Keratinocyte (primary cell): ENCODE measurements around the gene SUSD4.

ENCODE experiments used
- EZH2 ChIP-seq: IDR thresholded peaks from one replicate; pipeline ENCODE4 v1.6.1; 2012; ENCODE audit warnings: inconsistent platforms, mild to moderate bottlenecking, low read length, moderate library complexity
- TF ChIP-seq, protein P1 (sequence below), 3 experiments: IDR thresholded peaks in 1 of 3; conservative IDR thresholded peaks in 1 of 3; optimal IDR thresholded peaks in 1 of 3; 2 replicates in 2 of 3; 3 replicates in 1 of 3; pipeline versions ENCODE3 to v1.5.1; 2011; ENCODE audit warnings: low read length in 3 of 3, mild to moderate bottlenecking in 3 of 3, moderate library complexity in 2 of 3, control low read depth in 1 of 3, inconsistent platforms in 1 of 3; ENCODE audit not compliant: insufficient read depth in 2 of 3; ENCODE audit errors: extremely low read depth in 1 of 3

DNA sequence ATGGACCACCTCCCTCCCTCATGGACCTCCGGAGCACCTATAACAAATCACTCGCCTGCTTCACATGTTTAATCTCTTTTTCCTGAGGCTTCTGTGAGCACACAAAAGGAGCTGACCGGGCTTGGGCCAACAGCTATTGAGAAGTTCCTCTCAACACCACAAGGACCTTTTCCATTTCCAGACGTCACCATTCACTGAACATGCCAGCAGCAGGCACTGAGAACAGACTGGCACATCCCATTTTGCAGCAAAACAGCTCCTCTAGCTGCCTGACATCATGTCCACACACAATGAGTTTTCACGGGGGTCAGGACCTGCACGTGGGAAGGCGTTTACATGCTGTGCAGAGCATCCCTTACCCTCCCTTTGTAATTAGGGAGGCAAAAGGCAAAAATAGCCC lies 11.0 kb downstream of the SUSD4 start:
- TF ChIP-seq, protein P1, sequence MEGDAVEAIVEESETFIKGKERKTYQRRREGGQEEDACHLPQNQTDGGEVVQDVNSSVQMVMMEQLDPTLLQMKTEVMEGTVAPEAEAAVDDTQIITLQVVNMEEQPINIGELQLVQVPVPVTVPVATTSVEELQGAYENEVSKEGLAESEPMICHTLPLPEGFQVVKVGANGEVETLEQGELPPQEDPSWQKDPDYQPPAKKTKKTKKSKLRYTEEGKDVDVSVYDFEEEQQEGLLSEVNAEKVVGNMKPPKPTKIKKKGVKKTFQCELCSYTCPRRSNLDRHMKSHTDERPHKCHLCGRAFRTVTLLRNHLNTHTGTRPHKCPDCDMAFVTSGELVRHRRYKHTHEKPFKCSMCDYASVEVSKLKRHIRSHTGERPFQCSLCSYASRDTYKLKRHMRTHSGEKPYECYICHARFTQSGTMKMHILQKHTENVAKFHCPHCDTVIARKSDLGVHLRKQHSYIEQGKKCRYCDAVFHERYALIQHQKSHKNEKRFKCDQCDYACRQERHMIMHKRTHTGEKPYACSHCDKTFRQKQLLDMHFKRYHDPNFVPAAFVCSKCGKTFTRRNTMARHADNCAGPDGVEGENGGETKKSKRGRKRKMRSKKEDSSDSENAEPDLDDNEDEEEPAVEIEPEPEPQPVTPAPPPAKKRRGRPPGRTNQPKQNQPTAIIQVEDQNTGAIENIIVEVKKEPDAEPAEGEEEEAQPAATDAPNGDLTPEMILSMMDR (optimal IDR thresholded peaks at IDR 0.05 in 1 of 3, IDR thresholded peaks at IDR 0.05 in 1 of 3, conservative IDR thresholded peaks at IDR 0.05 in 1 of 3; ENCODE audit: extremely low read depth in 1 of 3, insufficient read depth in 2 of 3, low read length in 3 of 3), result no peak
- no peak for TF ChIP-seq EZH2
